Endothelial cell of umbilical vein (primary cell): ENCODE data around the gene OR10A3.

ENCODE experiments used
- EZH2 ChIP-seq: IDR thresholded peaks from 2 replicates; pipeline ENCODE4 v1.6.1; 2012; ENCODE audit warnings: borderline replicate concordance, low read depth, mild to moderate bottlenecking, moderate library complexity, low read length, inconsistent platforms; ENCODE audit not compliant: severe bottlenecking
- POLR2A ChIP-seq: IDR thresholded peaks from 2 replicates; pipeline ENCODE4 v1.6.1; 2012; ENCODE audit warnings: low read depth, mild to moderate bottlenecking, control low read depth, low read length
- POLR2AphosphoS5 ChIP-seq: IDR thresholded peaks from 2 replicates; pipeline ENCODE4 v1.6.1; 2012; ENCODE audit warnings: low read depth, mild to moderate bottlenecking, control low read depth, low read length, moderate library complexity; ENCODE audit not compliant: insufficient read depth
- TF ChIP-seq, protein P1 (sequence below), 2 donors: IDR thresholded peaks; 1 replicate in 1 of 2; 2 replicates in 1 of 2; pipeline ENCODE4 v1.5.1; 2011; ENCODE audit warnings: low read length in 2 of 2, mild to moderate bottlenecking in 2 of 2, moderate library complexity in 2 of 2, control low read depth in 1 of 2, inconsistent platforms in 1 of 2, low read depth in 1 of 2; ENCODE audit not compliant: insufficient read depth in 1 of 2; ENCODE audit errors: extremely low read depth in 1 of 2
- TF ChIP-seq, protein P2 (sequence below): IDR thresholded peaks from 2 replicates; pipeline ENCODE4 v1.6.1; 2011; ENCODE audit not compliant: insufficient read depth, insufficient read length

DNA sequence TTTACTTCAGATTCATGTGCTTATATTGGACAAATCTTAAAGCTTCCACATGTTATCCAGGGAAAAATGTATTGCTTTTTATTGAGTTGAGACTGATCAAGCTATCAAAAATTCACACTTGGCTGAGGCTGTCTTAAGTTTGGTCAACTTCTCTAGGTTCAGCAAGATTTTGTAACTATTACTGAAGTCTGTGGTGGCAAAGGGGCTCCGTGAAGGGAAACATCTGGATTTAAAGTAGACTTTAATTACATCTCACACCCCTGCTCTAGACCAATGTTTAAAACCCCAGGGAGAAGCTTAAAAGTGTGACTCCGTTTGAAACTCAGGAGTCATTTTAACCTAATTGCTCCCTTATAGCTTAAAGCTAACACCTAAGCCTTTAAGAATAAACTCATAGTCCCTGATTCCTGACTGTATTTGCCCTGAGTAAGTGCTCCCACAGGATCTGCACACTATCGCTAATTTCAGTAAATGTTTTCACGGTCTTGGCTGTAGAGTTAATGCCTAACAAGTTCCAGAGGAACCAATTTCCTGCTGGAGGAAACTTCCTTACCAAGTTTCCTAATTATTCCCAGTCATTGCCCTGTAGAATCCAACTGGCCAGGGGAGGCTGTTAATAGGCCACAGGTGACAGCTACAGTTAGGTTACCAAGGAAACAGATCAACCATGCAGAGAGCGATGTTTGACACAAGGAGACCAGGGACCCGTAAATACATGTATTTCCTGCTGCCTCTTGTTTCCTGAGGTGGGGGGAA, 50.9 kb downstream of the OR10A3 start:
- TF ChIP-seq, protein P1, sequence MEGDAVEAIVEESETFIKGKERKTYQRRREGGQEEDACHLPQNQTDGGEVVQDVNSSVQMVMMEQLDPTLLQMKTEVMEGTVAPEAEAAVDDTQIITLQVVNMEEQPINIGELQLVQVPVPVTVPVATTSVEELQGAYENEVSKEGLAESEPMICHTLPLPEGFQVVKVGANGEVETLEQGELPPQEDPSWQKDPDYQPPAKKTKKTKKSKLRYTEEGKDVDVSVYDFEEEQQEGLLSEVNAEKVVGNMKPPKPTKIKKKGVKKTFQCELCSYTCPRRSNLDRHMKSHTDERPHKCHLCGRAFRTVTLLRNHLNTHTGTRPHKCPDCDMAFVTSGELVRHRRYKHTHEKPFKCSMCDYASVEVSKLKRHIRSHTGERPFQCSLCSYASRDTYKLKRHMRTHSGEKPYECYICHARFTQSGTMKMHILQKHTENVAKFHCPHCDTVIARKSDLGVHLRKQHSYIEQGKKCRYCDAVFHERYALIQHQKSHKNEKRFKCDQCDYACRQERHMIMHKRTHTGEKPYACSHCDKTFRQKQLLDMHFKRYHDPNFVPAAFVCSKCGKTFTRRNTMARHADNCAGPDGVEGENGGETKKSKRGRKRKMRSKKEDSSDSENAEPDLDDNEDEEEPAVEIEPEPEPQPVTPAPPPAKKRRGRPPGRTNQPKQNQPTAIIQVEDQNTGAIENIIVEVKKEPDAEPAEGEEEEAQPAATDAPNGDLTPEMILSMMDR (IDR thresholded peaks at IDR 0.05; ENCODE audit: extremely low read depth in 1 of 2, insufficient read depth in 1 of 2, low read depth in 1 of 2, low read length in 2 of 2) = no peak
- TF ChIP-seq POLR2AphosphoS5 (no peak), POLR2A (no peak), EZH2 (no peak)
- TF ChIP-seq, protein P2, sequence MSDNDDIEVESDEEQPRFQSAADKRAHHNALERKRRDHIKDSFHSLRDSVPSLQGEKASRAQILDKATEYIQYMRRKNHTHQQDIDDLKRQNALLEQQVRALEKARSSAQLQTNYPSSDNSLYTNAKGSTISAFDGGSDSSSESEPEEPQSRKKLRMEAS = no peak
